GM21786 (cell line): Measurements from ENCODE around the gene UPK2.

Source experiments
- ATAC-seq: cut with Tn5 transposase; IDR thresholded peaks from one replicate; pipeline ENCODE4 v1.9.1; 2021; ENCODE audit not compliant: unreplicated experiment

UPK2 gene

DNA sequence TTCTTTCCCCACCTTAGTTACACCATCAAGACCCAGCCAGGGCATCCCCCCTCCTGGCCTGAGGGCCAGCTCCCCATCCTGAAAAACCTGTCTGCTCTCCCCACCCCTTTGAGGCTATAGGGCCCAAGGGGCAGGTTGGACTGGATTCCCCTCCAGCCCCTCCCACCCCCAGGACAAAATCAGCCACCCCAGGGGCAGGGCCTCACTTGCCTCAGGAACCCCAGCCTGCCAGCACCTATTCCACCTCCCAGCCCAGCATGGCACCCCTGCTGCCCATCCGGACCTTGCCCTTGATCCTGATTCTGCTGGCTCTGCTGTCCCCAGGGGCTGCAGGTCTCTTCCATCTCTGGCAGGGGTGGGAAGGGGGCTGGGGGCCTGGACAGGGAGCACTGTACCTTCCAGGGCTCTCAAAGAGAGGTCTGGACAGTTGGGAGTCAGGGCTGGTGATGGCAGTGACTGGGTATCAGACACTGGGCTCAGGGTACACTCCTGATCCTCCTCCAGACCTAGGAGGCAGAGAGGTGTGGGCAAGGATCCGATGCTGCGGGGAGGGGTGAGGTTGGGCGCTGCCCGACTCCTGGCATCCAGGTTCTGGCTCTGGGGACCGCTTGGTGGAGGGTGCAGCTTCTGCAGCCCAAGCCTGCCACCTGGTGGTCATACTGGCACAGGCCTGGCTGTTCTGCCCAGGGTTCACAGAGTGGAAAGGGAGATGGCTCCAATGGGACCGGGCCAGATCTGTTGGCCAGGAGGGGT is at the start of gene UPK2:
Gene UPK2, plus strand, starts transcription at position 205 of the 753 bp plus-strand sequence. Its CDS starts 53 bp downstream, at position 258.
- ATAC-seq, result peak; percentile 61

DNA sequence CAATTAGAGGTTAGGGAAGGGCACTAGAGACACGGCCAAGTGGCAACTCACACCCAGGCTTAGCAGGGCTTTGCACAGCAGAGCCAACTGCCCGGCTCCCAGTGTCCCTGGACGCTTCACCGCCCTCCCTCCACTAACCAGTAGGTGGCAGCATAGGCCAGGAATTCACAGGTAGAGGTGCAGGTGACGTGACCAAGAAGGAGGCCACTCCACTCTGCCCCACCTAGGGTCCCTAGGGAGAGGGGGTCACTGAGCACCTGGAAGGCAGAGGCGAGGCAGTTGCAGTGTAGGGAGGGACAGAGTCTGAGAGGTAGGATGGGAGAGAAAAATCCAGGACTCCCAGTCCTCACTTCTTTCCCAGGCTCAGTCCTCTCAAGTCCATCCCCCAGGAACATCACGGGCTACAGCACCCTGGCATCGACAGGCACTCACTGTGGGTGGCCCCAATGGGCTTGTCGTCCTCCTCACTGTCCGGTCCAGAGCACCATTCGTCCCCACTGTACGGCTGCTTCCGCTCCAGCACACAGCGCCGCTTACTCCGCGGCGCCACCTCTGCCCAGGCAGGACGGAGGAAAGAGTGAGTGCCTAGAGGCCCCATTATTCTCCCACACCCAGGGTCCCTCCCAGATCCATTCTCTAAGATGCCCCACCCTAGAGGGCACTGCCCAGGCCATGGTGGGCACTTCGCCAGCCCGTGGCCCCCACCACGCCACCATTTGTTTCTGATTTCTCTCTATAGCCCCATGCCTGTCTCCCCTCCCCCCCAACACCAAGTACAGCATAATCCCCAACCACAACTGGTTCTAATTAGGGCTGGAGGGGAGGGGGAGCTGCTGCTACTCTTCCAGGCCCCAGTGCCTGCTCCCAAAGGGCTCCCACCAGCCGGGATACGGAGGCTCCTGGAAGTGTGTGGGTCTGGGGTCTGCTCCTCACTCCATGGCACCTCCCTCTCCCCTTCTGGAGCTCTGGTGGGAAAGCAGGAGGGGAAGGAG is 48.8 kb upstream of the UPK2 start:
- ATAC-seq, result no peak

DNA sequence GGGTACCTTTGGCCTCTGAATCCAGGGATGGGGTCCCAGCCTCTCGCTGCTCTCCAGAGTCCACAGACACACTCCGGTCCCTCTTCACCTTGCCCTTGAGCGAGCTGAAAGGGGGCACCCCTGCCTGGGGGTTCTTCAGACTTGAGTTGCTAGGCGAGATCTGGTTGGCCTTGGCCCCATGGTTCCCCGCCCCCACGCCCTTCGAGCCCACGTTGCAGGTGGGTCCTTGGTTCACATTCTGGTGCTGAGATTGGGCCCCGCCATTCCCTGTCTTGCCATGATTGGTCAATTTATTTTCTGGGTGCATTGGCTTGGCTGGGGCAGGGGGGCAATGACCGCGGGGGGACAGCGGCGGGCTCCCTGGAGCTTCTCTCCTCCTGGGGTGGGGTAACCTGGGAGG is 47.8 kb upstream of the UPK2 start:
- ATAC-seq, result no peak

DNA sequence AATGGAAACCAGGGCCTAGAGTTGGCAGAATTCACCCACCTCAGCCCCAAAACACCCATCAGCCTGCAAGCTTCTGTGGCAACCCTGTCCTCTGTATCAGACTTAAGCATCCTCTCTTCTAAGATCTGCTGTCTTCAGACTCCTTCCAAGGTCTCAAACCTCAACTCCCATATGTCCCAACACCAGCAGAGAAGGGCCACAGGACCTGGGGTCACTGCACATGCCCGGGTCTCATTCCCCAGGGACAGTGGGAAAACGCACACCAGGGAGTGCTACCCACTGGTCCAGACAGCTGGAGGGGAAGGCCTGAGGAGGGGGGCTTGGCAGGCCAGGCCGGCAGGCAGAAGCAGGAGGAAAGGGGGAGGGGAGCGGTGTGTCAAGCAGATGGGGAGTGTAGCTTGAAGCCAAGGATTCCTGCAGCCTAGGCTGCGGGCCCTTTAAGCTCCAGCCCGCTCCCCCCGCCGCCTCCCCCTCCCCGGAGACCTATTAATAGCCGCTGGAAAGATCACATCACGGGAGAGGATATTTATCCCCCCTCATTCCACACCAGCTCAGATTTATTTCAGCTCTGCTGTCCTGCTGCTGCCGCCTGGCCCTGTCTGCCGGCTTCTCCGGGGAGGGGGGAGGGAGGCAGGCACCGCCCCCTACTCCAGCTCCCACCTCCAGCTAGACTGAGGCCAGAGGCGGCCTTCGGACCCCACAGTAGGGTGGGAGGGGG is 47.0 kb upstream of the UPK2 start:
- ATAC-seq, result no peak

DNA sequence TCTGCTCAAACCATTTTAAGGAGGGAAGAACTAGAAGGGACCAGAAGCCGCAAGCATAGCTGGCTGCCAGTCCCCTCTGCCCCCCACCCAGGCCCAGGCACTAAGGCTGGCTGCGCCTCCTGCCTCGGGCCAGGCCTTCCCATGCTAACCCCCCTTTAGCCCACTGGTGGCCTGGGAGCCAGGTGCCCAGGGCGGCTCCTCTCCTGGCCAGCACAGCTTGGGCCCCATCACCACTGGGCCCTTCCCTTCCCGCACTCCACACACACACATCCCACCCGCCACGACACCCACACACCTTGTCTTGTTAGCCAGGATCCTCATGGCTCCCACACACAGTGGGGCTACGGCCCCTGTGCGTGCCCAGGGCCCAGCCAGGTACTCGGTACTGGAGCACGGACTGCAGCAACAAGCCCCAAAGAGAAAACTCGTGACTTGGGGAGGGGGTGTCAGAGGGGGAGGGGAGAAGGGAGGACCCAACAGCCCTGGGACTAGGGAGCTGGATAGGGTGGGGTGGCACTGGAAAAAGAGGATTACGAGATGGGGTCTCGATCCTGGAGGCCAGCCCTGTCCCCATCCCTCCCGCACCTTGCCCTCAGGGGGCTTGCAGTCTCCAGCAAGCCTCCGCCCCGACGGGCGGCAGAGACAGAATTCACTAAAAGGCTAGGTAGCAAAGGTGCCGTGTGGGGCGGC is 46.3 kb upstream of the UPK2 start:
- no peak for ATAC-seq

DNA sequence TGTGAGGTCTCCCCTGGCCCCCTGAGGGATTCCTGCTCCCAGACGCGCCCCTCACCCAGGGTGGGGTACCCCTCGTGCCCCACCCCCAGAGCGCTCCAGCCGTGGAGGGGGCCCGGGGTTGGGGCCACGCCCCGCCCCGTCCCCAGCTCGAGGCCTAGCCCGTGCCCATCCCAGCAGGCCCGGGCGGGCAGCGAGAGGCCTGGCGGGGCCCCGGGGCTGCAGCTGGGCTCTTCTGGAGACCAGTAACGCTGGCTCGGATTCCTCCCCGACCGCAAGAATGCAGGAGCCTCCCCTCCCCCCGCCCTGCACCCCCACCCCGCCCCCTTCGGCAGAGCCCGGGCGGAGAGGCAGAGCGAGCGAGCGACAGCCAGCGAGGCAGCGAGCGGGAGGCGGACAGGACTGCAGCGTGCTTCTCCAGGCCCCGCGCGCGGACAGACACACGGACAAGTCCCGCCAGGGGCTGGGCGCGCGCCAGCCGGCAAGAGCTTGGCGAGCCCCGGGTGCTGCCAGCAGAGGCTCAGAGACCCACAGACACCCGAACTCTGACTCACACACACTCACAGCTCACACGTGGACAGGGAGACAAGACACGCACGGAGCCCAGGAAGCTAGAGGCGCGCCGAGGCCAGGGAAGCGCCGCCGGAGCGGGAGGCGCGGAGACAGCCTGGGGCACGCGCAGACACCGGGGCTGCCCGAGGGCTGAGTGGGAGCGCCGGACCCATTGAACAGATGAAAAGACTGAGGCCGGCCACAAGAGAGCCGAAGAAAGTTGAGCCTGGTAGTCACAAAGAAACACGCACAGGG is 45.6 kb upstream of the UPK2 start:
- no peak for ATAC-seq

DNA sequence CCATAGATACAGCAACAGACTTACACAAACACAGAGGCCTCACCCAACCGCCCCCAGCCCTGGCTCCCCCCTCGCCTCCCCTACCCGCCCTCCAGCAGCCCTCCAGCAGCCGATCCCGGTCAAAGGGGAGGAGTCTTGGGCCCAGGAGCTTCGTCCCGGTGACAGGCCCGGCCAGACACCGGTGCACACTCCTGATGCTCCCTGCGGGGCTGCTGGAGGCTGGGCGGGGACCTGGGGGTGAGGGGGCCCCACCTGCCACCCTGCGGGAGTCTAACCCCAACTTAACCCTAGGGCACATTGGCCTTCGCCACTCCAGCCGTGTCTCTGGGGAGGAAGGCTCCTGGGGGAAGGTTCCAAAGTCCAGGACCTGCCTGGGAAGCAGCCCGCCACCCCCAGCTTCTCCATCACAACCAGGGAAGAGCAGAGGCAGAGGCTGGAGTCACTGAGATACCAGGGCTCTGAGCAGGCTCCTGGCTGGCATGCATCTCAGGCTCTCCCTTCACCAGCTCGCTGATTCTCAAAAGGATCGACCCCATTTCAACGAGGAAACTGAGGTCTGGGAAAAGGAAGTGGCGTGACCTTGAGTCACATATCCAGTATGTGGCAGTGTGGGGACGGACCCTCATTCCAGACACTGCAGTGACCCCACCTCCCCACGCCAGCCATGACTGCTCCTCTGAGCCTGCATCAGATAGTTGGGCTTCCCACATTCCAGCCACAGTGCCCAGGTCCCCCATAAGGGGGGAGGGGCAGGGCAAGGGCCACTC is 44.8 kb upstream of the UPK2 start:
- ATAC-seq, result no peak

DNA sequence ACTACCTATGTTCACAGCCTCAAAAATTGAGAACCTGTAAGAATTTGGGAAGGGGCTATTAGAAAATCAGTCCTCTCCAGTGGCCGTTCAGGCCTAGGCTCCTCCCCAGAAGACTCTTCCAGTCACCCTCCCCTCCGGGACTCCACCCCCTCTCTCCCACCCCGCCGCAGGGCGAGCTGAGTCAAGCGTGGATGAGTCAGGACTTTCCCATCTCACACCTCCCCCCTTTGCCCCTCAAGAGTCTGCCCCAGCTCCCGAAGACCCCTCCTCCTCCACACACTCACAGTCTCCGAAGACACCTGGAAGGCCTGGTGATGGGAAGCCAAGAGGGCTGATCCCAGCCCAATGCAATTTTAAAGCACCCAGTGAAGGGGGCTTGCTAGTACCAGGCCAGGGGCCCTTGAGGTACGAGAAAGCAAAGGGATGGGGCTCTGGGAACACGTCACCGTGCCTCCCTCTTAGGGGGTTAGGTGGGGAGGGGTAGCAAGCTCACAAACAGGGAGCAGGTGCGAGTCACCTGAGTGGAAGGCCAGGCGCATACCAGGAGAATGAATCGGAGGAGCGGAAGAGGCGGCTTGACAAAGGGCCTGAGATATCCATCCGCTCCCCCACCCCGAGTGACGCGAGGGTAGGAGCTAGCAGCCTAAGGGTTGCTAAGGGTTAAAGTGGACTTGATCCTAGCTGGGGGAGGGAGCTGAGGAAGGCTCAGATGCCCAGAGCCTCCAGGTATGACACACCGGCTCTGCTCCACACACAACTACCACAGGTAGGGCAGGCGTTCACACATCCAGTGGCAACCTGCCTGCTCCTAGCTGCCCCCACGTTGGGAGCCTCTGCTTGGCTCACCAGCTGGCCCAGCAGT is 44.0 kb upstream of the UPK2 start:
- ATAC-seq, result no peak

DNA sequence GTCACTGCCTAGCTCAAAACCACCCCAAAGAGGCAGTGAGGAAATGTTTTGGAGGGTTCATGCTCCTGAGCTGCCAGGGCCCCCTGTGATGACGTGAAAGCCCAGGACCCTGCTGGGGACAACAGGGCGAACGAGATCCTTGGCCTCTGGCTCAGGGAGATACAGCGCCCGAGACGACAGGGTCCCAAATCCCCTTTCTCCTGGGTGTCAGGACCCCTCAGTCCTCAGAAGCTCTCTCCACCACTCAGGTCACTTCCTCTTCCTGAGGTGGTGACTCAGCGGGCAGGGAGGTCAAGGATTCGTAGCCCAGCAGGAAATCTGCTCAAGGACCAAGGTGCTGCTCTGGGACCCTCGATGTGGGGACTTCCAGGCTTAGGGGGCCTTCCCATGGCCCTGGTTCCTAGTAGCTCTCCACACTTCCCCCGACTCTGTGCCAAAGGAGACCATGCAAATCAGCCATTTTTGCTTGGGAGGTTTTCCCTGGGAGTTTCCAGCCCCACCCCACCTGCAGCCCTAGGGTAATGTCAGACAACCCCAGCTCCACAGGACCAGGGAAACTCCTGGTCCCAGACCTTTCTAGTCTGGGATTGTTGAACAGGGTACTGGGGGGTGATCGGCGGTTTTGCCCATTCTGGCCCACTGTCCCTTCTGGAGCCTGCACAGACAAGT is 43.2 kb upstream of the UPK2 start:
- no peak for ATAC-seq

DNA sequence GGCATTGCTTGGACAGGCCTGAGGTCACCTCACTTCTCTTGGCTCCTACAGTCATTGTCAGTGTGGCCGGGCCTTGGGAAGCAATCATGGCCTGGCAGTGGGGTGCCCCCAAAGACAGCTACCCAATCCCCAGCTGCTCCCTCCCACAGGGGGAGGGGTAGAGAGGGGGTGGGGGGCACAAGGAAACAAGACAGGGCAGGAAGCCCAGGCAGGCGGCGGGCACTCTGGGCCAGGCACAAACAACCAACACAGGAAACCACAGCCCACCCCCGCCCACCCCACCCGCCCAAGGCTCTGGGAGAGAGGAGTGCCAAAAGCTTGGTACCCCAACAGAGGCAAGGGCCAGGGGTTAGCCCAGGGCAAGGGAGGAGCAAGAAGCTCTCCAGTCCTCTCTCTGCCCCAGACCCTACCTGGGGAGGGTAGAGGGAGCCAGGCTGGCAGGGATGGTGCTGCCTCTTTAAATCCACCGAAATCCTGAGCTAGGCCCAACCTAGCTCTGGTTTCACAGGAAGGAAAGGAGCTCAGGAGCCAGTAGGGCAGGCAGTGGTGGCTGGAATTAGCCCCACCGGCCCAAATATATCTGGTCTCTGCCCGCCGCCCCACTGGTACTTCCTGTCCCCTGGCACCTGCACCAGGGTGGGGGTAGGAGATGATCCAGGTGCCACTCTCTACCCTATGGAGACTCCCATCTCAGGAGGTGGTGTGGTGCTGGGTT is 42.5 kb upstream of the UPK2 start:
- no peak for ATAC-seq

DNA sequence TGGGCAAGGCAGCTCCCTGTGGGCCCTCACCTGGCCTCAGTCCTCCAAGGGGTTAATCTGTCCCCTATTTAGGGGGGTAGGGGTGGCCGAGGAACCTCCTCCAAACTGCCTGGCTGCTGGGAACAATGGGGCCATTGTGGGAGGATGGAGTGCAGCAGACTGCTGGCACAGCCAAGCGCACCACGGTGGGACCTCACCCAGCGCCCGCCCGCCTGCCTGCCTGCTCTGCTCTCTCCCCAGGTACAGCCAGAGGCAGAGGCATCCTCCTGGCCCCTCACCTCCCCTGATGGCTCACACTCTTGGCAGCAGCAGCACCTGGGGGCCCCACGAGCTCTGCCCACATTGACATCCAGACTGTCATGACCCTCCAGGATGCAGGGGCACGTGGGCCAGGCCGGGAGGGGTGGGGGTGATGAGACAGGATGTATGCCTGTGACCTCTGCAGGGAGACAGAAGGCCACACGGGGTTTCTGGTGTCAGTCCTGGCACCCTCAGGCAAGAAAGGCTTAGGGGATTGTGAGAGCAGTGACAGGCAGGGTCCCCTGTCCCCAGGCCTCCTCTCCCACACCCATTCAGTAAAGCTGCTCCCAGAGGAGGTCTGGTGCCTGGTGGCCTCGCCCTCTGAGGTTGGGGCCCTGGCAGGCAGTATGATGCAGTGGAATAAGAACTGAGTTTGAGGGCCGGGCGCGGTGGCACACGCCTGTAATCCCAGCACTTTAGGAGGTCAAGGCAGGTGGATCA is 41.8 kb upstream of the UPK2 start:
- ATAC-seq, result peak; percentile 39

DNA sequence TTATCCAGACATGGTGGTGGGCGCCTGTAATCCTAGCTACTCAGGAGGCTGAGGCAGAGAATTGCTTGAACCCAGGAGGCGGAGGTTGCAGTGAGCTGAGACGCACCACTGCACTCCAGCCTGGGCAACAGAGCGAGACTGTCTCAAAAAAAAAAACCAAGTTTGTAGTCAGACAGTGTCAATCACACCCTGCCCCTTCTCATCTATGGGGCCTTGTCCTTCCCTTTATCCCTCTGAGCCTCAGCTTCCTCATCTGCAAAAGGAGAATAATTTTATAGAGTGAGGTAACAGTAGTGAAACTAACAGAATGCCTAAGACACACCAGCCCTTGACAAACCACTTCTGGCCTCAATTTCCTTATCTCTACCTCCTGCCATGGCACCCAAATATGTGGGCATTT is 41.1 kb upstream of the UPK2 start:
- no peak for ATAC-seq

DNA sequence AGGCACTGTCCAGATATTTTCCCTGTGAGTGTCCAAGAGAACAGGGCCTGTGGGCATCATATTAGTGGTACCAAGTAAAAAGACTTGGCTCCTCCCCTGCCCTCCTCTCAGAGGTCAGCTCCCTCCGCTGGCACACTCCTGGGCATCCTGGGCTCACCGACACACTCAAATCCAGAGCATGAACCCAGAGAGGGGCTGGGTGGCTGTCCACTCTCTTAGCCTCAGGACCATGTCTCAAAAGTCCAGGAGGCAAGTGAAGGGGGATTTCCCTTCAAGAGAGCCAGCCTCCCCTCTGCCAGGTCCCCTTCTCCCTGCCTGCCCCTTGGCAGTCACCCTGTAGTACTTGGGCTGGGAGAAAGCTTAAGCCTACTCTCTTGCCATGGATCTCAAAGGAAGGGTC is 40.7 kb upstream of the UPK2 start:
- no peak for ATAC-seq

DNA sequence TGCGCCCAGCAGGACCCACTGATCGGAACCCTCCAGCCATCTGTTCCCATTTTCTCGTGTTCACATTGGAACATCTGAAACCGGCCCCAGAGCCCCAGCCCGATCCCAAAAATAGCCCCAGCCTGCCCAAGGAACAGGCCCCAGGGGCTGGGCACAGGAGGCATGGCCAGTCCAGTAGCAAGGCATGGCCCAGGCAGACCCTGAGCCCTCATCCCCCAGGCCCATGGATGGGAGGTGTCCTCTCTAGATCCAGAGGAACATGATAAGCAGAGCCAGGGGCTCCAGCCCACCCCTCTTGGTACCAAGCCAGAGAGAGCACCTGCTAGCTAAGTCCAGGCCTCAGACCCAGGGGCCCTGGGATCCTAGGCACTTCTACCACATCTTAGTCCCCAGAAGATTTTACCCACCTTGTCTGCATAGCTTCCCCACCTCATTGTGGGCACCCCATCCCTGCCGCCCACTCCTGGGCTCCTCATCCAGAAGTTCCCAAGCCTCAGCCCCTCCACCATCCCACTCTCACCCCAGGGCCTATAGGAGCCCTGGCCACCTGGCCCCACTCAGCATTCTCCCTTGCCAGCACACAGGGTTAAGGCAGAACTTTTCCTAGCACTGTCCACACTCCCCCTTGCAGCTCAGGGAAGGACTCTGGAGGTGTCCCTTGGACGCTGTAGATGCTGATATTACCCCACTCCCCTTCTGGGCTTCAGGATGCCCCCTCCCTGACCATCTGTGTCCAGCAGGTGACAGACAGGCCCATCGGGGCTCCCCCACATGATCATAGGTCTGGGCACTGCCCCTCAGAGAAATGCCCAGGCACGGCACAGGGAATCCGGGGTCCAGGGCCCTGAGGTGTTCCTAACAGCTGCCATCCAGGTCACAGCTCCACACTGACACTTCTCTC is 39.9 kb upstream of the UPK2 start:
- ATAC-seq, result no peak

DNA sequence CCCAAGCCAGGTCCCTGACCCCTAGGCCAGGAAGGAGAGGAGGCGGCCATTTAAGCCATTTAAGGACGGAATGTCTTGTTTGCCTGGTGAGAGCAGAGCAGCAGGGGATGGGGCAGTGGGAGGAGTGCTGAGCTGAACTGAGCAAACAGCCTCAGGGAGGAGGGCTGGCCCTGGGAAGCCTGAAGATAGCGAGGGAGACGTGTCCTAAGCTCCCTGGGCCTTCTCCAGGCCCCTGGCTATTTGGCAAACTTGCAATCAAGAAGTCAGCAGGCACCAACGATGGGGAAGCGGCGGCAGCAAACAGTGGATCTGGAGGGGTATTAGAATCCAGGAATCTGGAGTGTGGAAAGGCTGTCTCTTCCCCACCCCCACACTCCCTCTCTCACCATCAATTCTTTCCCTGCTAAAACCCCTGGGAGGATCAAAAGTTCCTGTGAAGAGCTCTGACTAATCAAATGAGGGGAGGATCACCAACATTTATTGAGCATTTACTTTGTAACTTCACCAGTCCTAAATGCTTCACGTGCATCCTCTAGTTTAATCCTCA is 39.2 kb upstream of the UPK2 start:
- ATAC-seq, result no peak
